ENCODE results near the gene AIFM1.
A peak's percentile ranks its signal among the peaks of the same experiment; 100 is the strongest.

The AIFM1 gene

DNA sequence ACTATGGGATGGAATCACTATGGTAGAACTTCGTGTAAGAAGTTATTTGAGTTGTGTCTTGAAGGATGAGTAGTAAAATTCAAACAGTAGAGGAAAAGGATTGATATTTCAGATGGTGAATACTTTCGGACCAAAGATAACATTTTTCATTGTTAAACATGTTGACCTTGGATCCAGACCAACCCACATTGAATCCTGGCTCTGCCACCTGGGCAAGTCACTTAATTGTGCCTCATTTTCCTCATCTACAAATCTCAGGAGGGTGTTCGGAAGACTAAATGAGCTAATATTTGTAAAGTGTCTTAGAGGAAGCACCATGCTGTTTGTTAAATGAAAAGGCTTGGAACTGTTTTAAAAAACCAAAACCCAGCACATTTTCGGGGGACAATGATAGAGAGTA, 1.4 kb upstream of the AIFM1 start:
- no peak for DNase-seq

- DNase-seq: no peak
These were observed 799 bp upstream of the AIFM1 start for GRCh38 chrX:130166503-130166777.

GRCh38 chrX:130165181-130165702, 399 bp downstream of the AIFM1 start:
- no peak for DNase-seq

DNA sequence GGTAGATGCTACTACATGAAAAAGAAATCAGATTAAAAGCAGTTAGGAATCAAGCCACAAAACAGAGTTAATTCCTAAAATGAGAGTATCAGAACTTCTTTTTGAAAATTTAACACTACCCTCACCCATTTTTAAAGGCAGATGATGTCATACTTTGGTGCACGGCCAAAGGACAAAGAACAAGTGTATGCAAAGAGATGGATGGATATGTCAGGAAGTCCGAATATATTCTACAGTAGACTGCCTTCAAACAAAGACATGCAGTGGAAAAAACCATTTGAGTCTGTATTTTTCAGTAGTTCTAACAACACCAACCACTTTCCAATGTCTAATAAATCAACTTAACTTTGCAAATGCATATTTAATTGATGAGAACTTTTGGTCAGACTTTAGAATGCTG, 2.2 kb downstream of the AIFM1 start:
- no peak for DNase-seq

DNA sequence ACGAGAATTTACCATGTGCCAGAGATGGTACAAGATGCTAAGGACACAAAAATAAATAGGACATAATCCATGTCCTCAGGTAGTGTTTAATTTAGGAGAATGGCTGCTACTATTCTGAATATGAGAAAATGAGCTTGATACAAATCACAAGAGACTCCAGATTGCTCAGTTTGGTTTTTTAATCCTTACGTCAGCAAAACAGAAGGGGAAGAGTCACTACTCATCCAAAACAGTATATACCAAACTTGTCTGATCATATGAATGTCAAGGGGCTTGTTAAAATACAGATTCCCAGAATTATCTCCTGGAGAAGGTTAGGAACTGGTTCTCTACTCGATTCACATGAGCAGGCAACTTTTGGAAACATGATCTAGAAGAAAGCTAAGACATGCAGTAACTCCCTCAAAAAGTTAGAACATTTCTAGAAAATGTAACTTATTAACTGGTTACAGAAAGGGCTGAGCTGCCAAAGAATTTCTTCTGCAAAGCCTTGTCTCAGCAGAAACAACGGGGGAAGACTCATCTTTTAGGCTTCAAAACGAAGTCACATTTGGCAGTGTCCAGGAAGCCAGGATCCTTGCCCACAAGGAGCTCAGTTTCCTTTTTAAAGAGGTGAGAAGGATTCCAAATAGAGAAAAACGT, 3.4 kb downstream of the AIFM1 start:
- DNase-seq: no peak

GRCh38 chrX:130159776-130160175, 5.9 kb downstream of the AIFM1 start:
- no peak for DNase-seq

DNA sequence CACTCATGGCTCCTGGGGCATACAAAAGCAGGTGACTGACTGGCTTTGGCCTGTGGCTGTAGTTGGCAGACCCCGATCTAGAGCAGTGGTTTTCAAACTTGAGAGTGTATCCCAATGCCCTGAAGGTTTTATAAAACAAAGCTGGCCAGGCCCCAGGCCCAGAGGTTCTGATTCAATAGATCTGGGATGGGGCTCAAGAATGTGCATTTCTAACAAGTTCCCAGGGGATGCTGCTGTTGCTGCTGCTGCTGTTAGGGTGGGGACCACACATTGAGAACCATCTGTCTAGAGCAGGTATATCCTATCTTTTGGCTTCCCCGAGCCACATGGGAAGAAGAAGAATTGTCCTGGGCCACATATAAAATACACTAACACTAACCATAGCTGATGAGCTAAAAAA, 7.3 kb downstream of the AIFM1 start:
- DNase-seq: no peak

DNA sequence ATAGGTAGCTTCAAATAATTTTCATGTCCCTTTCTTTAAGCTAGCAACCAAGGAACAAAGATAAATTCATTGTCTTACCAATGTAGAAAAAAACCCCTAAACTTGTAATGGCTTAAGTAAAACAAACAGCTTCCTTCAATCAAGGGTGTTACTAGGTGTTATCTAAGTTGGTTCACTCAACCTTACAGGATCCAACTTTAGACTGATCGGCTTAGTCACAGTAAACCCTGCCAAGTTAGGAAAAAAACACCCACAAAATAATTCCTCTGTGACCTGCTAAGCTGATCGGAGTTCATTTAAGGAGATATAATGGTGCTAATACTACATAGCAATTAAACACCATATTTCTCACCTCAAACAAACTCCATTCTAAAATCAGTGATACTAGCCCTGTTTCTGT, 10.1 kb downstream of the AIFM1 start:
- DNase-seq: no peak

DNA sequence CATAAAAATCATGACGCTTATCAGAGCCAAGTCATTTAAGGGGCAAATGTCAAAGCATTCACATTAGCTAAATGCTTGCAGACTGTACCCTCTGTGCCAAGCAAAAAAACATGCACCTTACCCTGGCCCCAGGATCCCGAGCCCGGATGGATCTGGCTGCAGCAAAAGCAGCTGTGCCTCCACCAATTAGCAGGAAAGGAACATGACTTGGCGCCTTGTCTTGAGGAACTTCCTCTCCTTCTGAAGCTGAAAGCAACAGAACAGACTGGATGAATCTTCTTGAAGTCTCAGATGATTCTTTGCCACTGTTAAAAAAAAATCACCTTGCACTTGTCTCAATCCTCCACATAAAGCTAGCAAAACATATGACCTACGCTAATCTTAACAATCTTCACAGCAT, 18.0 kb downstream of the AIFM1 start:
- DNase-seq: no peak

DNA sequence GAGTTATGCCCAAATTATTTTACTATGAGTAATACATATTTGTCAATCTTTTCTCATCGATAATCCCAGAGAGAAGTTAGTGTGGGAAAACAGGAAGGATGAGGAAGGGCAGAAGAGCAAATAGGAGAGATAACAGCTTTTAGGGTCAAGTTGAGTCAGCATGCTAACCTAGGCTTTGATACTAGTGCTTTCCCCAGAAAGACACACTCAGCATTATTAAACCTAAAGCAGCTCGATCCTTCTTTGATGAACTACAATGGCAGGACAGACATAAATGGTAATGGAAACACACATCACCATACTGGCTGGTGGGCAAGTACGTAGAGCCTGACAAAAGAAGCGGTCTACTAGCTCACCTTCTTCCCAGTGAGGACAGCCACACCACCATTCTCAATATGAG, 20.5 kb downstream of the AIFM1 start:
- no peak for DNase-seq

- no peak for DNase-seq
These were observed 21.1 kb downstream of the AIFM1 start for GRCh38 chrX:130144509-130144908.

DNA sequence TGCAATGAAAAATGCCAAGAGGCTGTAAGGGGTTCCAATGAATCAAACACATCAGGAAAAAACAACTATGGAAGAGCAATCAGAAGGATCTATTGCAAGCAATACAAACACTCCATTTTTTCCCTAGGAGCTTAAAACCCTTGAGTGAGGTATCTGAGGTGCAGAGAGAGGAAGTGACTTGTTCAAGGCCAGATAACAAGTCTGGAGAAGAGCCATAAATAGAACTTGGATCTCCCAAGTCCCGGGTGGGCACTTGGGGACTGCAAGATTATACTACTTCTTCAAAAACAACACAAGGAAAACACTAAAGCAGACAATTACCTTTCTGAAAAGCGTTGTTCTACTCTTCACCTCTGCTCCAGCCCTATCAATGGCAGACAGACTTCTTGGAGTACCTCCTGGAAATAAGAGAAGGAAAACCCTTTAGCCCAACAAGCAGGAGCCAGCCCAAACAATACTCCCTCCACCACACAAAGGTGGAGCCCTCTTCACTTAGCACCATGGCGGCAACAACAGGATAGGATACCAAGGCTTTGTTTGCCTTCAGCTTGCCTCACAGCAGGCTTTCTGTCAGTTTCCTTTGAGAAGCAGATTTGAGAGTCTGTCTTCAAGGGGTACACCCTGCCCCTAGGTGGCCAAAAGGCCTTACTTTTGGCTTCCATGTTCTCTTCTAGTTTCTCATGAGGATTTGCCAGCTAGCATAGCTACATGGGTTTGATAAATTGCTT, 26.0 kb downstream of the AIFM1 start:
- no peak for DNase-seq

GRCh38 chrX:130136961-130137360, 28.7 kb downstream of the AIFM1 start:
- no peak for DNase-seq

DNA sequence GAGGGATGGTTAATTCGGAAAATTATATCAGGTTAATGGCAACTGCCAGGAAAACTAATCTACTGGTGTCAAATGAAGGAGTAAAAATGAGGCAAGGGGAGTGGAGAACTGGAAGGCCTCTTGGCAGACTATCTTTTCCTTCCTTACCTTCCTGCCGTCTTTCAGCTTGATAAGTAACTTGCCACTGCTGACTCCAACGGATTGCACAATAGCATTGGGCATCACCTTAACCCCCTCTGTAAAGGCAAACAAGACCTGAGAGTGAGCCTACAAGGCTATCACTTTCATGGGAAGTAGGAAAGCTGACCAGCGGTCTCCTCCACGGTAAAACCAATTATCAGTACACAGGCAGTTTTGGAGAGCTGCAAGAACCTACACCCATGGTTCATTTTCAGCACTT, 29.1 kb downstream of the AIFM1 start:
- no peak for DNase-seq

DNA sequence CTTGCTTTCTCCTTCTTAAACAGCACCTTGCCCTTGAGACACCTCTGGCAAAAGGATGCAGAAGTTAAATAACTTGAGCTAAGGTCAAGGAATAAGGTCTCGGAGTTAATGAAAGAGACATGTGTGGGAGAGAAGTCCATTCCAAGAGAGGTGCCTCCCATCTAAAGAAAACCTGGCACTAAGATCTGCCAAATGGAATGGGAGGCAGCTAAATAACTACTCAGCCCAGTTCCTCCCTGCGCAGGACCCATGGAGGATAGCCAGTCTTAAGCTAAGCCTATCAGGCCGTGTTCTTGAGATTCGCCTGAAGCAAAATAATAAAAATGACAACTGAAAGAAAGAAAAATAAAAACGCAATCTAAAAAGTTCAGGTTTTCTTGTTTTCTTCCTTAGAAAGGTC, 34.7 kb downstream of the AIFM1 start:
- DNase-seq: no peak

DNA sequence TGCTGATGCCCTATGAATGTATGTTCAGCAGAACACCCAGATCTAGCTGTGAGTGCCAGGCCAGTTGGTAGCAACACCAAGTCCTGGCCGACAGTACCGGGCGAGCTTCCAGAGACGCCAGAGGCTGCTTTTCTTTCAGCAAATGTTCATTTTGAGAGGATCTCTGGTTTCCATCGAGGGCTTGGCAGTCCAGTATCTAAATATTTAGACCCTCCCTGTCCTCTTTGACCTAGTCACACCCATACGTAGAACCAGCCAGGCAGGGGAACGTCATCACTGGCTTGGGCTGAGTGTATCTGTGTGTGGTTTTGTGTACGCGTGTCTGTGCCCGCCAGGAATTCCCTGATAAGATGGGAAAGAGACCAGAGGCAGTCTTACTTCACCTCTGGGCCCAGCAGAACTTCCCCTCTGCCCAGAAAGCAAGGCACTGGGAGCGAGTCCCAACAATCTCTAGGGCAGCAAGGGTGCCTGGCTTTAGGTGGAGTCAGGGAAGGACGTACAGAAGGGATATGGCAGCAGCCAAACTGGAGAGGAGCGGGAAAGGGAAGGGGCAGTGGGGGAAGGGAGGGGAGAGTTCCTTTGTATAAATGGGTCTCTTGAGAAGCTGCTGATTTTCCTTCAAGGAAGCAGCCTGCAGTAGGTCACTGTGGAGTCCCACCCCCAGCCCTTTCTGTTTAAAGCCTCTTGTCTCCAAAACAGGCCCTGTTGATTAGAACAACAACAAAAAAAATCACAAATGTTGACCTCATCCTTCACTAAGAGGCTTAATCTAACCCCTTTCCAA, 40.4 kb downstream of the AIFM1 start:
- DNase-seq: no peak

DNA sequence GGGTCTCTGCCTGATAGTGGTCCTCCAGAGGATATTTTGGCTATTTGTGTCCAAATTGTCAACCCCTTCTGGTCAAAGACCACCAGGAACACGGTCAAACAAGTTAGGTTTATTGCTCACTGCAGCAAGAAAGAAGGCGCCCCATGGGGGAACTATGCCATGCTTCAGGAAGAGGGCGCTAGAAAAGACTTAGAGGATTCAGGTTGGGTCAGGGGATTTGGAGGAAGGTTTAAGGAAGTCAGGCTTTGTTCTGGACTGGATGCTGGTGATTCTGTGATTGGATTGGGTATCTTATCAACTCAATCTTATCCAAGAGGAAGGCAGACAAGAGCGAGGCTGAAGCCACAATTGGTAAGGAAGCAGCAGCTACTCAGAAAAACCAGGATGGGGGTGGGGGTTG, 41.1 kb downstream of the AIFM1 start:
- no peak for DNase-seq

DNA sequence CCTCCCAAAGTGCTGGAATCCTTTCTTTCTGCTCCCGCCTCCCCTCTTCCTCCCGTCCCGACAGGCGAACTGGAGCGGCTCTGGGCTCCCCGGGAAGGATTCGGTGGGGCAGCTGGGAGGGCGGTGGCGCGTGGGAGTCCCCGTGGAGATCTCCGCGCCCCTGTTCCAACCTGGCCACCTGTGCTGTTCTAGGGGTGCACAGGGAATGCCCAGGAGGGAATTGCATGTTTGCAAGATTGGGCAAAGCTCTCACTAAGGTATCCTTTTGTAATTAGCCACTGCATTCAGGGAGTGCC, 44.2 kb downstream of the AIFM1 start:
- no peak for DNase-seq

DNA sequence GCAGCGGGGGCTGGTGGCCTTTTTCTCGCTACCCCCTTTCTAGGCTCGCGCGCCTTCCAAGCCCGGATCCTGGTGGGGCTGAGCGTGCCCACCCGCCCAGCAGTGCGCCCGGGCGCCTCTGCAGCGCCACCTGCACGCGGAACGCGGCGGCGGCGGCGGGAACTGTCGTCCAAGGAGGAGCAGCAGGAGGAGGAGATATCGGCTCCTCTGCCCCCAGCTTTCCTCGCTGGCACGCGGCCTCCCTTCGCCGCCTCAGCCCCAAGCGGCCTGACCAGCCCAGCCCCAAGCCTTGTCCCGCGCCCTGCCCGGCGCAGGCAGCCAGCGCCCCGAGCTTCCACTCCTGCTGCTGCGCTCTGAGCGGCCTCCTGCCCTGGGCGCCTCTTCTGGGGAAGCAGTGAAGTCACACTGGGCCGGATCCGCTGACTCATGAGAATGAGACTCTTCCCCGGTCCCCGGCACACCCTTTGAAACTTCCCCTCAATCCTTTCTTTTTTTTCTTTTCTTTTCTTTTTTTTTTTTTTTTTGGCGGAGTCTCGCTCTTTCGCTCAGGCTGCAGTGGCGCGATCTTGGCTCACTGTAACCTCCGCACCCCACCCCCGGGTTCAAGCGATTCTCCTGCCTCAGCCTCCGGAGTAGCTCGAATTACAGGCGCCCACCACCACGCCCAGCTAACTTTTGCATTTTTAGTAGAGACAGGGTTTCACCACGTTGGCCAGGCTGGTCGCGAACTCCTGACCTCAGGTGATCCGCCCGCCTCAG, 44.7 kb downstream of the AIFM1 start:
- DNase-seq: peak; percentile 54 to 59

- DNase-seq: no peak
These were observed 45.3 kb downstream of the AIFM1 start for GRCh38 chrX:130120321-130120731.

GRCh38 chrX:130119312-130119898, 46.2 kb downstream of the AIFM1 start:
- DNase-seq: no peak

DNA sequence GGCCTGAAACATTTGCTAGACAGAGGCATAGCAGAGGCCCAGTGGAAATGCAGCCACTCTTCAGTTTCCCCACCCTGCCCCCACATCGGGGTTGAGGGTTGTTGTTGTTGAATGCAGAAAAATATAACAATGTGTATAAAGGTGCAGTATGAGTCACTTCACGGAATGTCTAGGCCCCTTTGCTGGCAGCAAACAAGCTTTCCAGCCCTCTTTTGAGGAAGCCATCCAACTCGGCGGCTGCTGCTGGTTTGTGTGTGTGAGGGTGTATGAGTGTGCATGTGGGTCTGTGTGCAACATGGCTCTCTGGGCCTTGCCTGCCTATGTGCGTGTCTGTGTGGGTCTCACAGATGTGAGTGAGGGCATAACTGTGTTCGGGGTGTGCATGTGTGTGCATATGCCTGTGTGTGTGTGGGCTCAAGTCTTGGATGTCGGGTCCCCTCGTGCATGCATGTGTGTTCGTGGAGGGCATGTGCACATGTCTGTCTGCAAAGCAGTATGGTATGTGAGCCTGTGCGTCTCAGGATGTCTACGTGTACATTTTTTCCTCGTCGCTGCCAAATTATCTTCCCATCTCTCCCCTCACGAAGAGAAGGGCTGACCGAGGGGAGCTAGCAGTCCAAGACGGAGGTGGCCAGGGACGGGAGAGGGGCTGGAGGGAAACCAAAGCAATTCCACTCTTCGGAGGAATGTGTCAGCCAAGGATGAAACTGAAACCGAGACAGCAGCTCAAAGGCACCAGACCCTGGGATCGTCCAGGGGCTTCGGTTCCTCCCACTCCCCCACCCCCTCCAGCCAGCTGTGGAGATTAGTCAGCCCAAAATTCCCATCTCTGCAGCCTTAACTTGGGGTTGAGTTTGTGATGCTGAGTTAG, 47.0 kb downstream of the AIFM1 start:
- no peak for DNase-seq
